GM19455 (cell line): ENCODE results near the gene LMOD1.
A peak's percentile ranks its signal among the peaks of the same experiment; 100 is the strongest.
"Not testable (repeated sequence)": the region's sequence is repeated elsewhere in the genome, so short reads cannot be mapped to it uniquely, and the experiment has no call there.

Experiments used
- ATAC-seq: cut with Tn5 transposase; IDR thresholded peaks from one replicate; pipeline ENCODE4 v1.9.1; 2021; ENCODE audit not compliant: unreplicated experiment

Gene LMOD1

GRCh38 chr1:201946224-201946908 lies at the start of gene LMOD1:
Gene LMOD1, minus strand, starts transcription at chr1:201946548. Its CDS starts 208 bp downstream, at chr1:201946340.
- ATAC-seq, result no peak

- ATAC-seq, result no peak
These were observed 44.1 kb upstream of the LMOD1 start for GRCh38 chr1:201990427-201990826.

DNA sequence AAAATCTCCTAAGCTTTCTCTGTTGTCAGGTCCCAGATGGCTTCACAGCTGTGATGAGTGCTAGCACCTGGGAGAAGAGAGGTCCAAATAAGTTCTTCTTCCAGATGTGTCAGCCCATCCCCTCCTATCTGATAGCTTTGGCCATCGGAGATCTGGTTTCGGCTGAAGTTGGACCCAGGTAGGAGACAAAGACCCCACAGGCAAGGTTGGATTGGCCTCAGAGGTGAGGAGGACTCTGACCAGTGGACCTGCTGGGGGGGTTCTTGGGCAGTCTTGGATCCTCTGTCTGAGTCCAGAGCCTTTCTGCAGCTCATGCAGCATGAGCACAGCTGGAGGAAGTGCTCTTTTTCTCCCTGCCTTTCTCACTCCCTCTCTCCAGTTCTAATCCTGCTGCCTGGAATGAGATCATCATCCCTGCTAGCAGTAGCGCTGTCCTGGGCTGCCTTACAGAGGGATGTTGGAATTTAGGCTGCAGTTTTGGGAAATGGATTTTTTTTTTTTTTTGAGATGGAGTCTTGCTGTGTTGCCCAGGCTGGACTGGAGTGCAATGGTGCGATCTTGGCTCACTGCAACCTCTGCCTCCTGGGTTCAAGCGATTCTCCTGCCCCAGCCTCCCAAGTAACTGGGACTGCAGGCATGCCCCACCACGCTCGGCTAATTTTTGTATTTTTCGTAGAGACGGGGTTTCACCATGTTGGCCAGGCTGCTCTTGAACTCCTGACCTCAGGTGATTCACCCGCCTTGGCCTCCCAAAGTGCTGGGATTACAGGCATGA lies 43.2 kb upstream of the LMOD1 start:
- no peak for ATAC-seq

GRCh38 chr1:201988601-201989000 lies 42.3 kb upstream of the LMOD1 start:
- ATAC-seq, result no peak

DNA sequence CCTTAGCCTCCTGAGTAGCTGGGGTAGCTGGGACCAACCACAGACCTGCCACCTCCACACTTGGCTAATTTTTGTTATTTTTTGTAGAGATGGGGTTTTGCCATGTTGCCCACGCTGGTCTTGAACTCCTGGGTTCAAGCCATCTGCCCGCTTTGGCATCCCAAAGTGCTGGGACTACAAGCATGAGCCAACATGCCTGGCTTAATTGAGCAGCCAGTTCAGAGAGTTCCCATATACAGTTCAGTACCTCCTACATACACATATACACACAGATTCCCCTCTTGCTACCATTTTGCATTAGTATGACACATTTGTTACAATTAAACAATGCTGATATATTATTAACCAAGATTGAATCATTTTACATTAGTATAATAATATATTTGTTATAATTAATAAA lies 39.0 kb upstream of the LMOD1 start:
- no peak for ATAC-seq

- ATAC-seq, result no peak
These were observed 38.1 kb upstream of the LMOD1 start for GRCh38 chr1:201984446-201984845.

DNA sequence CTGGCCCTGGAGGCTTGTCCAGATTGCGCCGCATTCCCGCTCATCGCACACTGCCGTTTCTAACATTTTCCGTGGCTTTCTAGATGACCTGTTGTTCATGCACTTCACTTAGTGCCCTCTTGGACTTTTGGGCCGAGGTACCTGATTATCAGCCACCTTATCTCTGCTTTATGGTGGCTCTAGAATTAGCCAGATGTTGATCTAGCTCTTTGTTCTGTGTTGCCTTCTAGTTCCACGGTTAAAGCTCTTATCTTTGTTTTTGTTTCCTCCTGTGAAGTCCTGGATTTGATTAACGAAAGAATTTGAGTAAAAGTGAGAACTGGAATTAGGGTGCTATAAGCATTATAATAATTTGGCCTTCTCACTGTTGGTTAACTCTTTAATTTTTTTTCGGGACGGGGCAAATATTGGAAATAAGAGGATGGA lies 37.0 kb upstream of the LMOD1 start:
- ATAC-seq, result no peak

DNA sequence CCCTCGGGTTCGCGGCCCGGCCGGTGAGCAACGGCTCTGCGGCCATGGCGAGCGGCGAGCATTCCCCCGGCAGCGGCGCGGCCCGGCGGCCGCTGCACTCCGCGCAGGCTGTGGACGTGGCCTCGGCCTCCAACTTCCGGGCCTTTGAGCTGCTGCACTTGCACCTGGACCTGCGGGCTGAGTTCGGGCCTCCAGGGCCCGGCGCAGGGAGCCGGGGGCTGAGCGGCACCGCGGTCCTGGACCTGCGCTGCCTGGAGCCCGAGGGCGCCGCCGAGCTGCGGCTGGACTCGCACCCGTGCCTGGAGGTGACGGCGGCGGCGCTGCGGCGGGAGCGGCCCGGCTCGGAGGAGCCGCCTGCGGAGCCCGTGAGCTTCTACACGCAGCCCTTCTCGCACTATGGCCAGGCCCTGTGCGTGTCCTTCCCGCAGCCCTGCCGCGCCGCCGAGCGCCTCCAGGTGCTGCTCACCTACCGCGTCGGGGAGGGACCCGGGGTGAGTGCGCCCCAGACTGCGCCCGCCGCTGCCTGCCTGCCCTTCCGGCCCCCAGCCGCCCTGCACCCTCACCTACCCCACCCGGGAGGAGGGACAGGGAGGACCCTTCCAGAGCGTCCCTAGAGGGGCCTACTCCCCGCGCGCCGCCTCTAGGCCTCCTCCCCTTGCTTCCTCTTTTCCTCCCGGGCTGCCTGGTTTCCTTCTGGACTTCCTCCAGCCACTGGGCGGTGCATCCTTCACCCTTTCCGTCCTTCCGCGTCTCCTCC lies 36.5 kb upstream of the LMOD1 start, which contains the start of gene RNPEP:
Gene RNPEP, plus strand, starts transcription at position 26 of the 757 bp plus-strand sequence. Its CDS starts 19 bp downstream, at position 45.
- peak; percentile 69 for ATAC-seq

DNA sequence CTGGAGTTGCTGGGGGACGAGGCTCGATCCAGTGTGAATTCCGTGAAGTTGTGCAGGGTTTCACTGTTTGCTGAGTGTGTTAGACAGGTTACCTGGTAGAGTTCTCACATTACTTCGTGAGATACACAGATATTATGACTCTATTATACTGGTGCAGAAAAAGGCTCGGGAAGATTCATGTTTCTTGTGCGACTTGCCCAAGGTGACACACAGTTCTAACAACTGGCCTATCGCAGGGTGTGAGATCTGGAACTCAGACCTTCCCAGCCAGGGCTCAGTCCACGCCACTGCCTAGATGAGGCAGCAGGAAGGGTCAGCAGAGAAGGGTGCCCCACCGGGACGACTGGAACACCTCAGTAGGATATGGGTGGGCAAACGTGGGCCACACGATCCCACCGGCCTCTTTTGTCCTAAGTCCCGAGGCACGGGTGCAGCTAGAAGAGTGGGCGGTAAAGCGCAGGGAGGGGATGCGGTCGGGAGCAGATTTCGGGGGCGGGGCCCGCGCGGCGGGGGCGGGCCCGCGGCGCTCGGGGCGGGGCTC lies 35.8 kb upstream of the LMOD1 start:
- ATAC-seq, result peak; percentile 81

- no peak for ATAC-seq
These were observed 24.2 kb upstream of the LMOD1 start for GRCh38 chr1:201970334-201971159.

- ATAC-seq, result no peak
These were observed 22.0 kb upstream of the LMOD1 start for GRCh38 chr1:201968202-201968925.

GRCh38 chr1:201966171-201966570 lies 19.8 kb upstream of the LMOD1 start:
- no peak for ATAC-seq

GRCh38 chr1:201964261-201964660 lies 17.9 kb upstream of the LMOD1 start:
- no peak for ATAC-seq

GRCh38 chr1:201962382-201962781 lies 16.0 kb upstream of the LMOD1 start:
- not testable (repeated sequence) for ATAC-seq

DNA sequence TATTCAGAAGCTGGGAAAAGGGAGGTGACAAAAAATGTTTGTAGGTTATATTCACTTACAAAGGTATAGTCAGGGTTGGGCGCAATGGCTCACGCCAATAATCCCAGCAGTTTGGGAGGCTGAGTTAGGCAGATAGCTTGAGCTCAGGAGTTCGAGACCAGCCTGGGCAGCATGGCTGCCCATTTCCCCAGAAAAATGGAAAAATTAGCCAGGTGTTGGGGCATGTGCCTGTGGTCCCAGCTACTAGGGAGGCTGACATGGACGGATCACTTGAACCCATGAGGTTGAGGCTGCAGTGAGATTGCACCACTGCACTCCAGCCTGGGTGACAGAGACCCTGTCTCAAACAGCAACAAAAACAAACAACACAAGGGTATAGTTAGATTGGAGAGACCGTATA lies 12.0 kb upstream of the LMOD1 start:
- ATAC-seq, result no peak

- ATAC-seq, result no peak
These were observed 9.4 kb upstream of the LMOD1 start for GRCh38 chr1:201955729-201956143.

DNA sequence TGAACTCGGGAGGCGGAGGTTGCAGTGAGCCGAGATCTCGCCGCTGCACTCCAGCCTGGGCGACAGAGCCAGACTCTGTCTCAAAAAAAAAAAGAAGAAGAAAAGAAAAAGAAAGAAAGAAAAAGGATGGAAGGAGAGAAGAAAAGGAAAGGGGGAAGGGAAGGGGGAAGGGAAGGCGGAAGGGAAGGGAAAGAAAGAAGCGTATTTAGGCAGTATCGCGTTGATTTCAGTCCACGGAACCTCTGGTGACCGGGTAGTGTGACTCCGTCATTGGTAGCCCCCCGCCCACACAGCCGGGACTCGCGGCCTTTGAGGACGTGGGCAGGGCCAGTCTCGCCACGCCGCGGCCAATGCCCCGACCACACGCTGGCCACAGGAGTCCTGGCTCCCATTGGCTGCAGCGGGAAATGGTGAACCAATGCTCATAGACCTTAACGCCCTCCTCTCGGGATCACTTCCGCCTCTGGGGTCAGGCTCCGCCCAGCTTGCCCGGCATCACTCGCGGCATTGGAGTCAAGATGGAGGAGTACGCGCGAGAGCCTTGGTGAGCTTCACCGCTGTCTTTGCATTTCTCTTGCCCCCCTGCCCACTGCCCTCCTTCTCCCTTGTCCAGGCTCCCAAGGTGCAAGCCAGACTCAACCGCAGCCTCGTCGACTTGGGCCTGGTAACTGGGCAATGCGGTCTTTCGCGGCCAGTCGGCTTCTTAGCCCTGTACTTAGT lies 8.8 kb upstream of the LMOD1 start, which contains the start of gene TIMM17A:
Gene TIMM17A, plus strand, starts transcription at position 495 of the 720 bp plus-strand sequence. Its CDS starts 24 bp downstream, at position 519.
- ATAC-seq, result peak; percentile 99

GRCh38 chr1:201954263-201955008 lies 8.1 kb upstream of the LMOD1 start:
- no peak for ATAC-seq
